HG03025 (cell line): Measurements from ENCODE around the gene SFMBT1.

Experiments used
- ATAC-seq: cut with Tn5 transposase; IDR thresholded peaks from one replicate; pipeline ENCODE4 v1.9.1; 2021; ENCODE audit warnings: mild to moderate bottlenecking, moderate library complexity; ENCODE audit not compliant: unreplicated experiment, low FRiP score

Gene SFMBT1

DNA sequence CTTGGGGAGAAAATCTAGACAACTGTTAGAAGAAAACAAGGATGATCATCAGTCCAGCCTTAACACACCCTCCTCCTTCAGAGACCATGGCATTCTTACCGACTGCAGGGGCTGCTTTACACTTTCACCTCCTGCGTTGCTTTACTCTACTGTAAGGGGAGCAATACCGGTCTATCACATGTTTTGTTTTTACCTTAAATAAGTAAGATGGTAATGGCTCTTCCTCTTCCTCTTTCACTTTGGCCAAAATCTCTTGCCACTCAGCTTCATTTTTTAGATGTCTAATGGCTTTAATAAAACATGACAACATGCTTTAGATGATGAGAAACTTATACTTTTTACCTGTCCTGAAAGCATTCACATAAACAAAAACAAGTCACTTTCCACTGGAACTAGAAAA is 115.1 kb downstream of the SFMBT1 start:
- ATAC-seq, result no peak

- no peak for ATAC-seq
Measured at GRCh38 chr3:52926554-52926953, 119.3 kb downstream of the SFMBT1 start.

DNA sequence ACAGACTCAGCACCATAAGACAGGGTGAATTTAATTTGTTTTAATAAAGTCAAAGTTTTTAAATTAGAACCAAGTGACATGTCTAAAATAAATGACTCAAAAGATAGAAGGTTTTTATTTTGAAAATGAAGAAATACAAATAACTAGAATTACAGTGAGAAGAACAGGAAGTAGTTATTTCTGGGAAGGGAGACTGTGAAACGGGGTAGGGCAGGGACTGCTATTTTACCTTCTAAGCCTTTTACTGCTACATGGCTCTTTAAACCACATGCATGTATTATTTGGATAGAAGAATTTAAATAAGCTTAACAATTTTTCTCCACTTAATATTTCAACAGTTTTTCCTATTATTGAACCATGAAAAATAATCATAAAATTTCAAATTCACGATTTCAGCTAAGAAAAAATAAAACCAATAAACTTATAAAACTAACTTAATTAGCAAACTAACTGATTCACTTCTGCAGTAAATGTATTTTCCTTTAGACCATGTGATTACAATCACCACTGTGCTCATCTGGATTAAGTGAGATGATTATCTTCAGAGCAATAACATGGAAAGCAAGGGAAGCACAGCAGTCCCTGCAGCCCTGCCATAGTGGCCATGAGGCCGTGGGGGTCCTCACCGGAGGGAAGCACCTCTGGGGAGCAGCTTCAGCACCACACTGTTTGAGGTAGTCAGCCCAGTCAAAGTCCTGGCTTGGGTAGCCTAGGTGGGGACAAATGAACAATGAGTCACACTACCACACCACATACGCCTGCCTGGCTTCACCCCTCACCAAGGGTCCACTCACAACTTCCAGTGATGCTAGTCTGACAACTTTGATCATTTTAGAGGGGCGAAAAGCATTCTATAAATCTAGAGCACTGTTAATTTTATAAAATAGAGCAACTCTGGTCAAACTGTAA is 120.2 kb downstream of the SFMBT1 start:
- ATAC-seq, result no peak

- no peak for ATAC-seq
Measured at GRCh38 chr3:52923963-52924362, 121.9 kb downstream of the SFMBT1 start.

DNA sequence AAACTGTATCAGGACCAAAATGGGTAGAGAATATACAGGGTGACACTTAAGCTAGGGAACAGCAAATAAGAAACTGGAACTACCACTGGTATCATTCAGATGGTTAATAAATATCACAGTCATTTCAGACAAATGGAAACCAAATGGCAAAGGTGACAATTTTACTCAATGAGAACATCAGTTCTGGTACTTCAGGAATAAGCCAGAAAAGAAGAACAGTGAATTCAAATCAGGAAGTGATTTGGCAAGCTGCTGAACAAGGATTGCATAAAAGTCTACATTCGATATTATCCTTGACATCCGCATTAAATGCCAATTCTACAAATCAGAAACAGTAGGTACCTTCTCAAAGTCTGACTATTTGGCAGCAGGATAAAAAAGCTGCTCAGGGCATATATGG is 125.0 kb downstream of the SFMBT1 start:
- ATAC-seq, result no peak

DNA sequence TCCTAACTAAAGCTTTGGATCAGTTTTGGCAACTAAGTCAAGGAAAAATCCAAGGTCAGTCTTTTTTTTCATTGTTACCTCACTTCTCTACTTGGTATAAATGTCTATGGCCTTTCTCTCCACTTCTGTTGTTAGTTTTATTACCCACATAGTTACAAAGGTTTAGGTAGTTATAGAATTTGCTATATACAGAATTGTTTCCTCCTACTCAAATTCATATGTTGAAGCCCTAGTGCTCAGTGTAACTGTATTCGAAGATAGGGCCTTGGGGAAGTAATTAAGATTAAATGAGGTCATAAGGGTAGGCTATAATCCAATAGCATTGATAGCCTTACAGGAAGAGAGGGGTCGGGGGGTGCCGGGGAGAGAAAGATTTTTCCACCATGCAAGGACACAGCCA is 128.8 kb downstream of the SFMBT1 start:
- ATAC-seq, result no peak

DNA sequence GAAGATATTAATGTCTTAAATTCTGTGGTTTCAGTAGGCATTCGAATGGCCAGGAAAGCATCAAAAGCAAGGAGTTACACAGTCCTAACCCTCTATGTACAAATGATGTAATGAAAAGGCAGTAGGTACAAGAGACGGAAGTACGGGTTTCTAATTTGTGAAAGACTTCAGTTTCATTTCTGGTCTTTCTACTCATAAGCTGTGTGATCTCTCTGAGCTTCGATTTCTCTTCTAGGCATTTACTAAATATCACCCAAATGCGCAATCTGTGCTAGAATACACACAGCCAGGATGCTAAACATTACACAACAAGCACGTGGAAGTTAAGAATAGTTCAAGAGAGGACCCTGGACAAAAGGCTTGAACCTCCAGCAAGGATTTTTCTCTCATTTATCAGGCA is 130.6 kb downstream of the SFMBT1 start:
- no peak for ATAC-seq

GRCh38 chr3:52912885-52913731 is 132.8 kb downstream of the SFMBT1 start:
- no peak for ATAC-seq

DNA sequence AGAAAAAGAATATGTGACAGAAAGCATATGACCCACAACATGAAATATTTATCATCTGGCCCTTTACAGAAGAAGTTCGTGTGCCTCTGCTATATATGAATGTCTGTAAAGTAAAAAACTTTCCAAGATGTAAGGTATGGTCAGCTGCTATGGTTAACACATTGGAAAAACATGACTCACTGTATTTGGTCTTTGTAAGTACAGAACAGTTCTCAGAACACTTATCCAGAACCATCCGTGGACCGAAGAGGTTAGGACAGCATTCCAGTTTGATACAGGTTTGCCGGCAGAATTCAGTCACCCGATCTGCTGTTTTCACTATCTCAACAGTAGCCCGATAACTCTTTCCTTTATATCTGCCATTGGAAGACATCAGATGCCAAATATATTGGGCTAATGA is 135.1 kb downstream of the SFMBT1 start:
- no peak for ATAC-seq

DNA sequence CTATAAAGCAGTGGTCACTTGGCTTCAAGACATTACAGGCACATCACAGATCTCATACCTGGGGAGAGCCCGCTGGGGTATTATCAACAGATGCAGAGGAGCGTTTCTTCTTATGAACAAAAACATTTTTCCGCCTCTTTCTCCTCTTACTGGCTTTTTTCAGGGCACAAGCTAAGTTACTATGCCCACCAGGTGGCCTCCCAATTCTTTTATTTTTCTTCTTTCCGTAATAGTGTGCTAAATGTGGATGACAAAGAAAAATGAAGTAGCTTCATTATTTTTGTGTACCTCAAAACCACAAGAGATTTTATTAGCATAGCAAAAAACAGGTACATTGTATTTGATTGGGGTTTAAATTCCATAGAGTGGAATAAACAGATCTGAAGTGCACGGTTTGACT is 138.4 kb downstream of the SFMBT1 start:
- ATAC-seq, result no peak

DNA sequence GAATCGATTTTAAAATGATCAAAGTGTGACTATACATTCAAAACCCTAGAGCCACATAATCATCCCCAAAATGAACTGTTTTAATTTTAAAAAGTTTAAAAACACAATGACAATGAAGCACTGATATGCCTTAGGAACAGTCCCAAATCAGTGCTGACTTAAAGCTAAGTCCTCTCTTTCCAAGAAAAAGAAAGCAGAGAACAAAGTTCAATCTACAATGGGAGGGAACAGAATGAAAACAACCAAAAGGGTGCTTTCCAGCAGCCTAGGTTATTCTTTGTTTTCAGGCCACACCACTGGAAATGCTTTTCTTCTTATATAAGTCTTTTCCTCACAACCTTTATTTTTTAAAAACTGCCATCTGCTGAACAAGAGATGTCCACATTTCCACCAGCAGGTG is 141.3 kb downstream of the SFMBT1 start:
- ATAC-seq, result no peak

- ATAC-seq, result no peak
Measured at GRCh38 chr3:52904000-52904399, 141.9 kb downstream of the SFMBT1 start.

GRCh38 chr3:52897130-52898122 is 148.4 kb downstream of the SFMBT1 start, which contains the start of gene STIMATE:
Gene STIMATE (minus strand): TSS chr3:52897548. CDS start chr3:52897450, 98 bp downstream.
- peak; percentile 76 for ATAC-seq

DNA sequence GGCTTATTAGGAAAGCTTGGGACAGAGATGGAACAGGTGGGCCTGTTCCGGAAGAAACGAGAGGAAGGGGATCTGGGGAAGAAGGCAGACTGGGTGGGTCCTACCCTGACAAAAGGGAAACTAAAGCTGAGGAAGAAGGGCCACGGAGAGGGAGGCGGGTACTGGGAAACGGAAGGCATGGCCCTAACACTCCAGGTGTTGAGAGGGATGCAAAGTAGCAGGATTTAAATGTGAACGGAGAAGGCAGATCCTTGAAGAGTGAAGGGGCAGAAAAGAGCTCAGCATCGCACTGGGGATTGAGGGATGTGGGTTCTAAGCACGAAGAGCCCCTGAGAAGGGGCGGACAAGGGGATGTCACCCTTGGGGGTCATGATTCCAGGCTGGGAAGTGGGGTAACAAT is 149.3 kb downstream of the SFMBT1 start:
- ATAC-seq, result no peak

- no peak for ATAC-seq
Measured at GRCh38 chr3:52896151-52896550, 149.7 kb downstream of the SFMBT1 start.

GRCh38 chr3:52895418-52895817 is 150.5 kb downstream of the SFMBT1 start:
- ATAC-seq, result no peak

DNA sequence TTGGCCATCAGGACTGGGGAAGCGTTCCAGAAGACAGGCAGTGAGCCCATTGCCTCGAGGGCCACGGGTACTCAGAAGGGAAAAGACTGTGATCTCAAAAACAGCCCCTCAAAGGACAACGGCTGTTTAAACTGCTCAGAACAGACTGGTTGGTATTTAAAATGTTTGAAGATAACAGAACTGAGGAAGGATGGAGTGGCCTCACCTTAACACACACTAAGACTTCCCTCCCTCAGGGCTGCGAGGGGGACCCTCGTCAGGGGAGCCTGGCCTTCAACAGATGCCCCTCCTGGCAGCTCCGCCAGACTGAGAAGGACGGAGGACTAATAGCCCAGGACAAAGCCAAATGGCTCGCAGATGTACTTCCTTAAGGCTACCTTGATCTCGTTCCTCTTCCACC is 151.1 kb downstream of the SFMBT1 start:
- ATAC-seq, result no peak

DNA sequence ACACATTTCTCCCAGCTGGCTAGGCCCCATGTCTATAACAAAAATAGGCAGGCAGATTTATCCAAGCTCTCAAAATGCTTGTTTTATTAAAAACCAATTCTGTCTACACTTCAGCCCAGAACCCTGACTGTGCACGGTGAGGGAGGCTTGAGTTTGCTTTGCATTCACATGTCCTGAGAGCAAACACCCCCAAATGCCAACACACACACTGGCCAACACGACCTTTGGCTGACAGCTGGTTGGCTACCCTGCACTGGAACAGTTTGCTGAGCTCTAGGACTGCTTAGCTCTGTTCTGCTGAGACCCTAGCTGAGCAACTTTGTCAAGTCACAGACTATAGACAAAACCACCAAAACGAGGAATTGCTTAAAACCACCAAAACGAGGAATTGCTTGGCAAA is 152.2 kb downstream of the SFMBT1 start:
- ATAC-seq, result no peak

GRCh38 chr3:52892625-52893311 is 153.1 kb downstream of the SFMBT1 start:
- ATAC-seq, result no peak

DNA sequence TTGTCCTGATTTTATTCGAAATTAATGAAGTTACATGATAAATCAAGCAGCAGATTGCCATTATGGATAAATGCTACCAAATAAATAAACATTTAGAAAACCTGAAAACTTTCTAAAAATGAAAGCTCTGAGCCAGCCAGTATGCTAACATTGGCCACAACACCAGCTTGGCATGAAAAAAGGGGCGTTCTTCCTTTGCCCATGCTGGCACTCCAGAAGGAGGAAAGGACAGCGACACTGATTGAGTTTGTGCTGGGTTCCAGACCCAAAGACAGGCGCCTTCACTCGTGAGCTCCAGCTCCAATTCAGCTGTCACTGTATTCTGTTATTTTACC is 153.6 kb downstream of the SFMBT1 start:
- no peak for ATAC-seq
